Nucleus accumbens (tissue), 56 donors: Measurements from ENCODE around the gene MAPK12.

ENCODE experiments used
- DNase-seq, 56 donors: peaks; one replicate each; lab custom pipeline; 2025; lab: John Stamatoyannopoulos, UW

MAPK12 gene

DNA sequence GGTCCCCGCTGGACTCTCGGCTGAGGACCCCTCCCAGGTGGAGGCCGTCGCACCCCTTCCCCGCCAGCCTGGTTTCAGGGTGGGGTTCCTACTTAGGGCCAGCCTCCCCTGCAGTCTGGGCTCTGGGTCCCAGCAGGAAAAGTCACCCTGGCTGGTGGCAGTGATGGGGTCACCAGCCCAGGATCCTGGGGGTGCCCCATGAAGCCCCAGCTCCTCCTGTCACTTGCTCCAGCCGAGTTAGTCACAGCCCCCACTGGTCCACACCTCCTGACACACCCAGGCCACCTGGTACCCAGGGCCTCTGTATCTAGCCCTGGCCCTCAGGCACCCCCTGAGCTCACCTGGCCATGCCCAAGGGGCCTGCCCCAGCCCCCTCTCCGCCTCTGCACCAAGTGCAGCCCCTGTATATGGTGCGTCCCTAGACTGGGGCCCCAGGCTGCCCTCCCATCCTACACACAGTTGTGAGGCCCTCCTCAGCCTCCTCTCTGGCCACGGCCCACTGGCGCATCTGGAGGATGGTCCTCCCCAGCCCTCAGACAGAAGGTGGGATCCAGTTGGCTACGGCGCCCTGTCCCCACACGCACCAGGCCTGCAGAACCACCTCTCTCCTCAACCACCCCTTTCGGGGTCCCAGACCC lies 39.3 kb upstream of the MAPK12 start:
- no peak for DNase-seq

DNA sequence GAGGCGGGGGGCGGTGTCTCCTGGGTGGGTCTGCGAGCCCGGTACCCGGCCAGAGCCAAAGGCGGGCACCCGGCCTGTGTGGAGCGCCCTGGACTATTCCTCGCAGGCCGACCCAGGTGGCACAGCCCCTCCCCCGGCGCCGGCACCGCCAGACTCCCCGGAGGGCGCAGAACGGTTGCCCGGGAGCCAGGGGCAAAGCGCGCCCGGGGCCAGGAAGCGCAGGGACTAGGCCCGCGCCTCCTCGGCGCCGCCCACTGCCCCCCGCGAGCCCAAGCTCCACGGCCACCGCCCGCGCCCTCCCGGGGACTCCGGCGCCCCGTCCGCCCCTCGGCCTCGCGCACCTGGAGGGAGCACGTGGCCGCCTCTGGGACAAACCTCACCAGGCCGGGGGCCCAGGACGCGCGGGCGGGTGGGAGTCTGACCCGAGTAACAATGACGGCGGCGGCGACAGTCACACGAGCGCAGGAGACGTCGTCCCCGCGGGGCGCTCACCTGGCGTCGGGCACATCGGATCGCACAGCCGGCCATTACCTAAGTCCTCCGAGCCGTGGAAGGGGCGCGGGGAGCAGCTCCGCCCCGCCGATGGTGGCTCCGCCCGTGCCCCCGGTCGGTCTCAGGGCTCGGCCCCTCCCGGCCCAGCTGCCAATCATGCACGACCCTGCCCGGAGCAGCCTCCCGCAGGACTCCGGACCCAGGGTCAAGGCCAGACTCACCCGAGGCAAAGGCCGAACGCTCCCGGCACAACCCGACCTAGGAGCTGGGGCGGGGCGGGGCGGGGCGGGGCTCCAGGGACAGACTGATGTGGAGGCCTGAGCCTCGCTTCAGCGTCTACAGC lies 38.5 kb upstream of the MAPK12 start:
- peak in 2 of 56 donors; percentile 9 to 44 for DNase-seq

GRCh38 chr22:50298937-50299784 lies 37.7 kb upstream of the MAPK12 start:
- peak in 7 of 56 donors; percentile 20 to 32 (median 26) for DNase-seq

- DNase-seq: no peak
Observed at GRCh38 chr22:50298266-50298637, 36.8 kb upstream of the MAPK12 start.

- no peak for DNase-seq
Observed at GRCh38 chr22:50297510-50298265, 36.2 kb upstream of the MAPK12 start.

DNA sequence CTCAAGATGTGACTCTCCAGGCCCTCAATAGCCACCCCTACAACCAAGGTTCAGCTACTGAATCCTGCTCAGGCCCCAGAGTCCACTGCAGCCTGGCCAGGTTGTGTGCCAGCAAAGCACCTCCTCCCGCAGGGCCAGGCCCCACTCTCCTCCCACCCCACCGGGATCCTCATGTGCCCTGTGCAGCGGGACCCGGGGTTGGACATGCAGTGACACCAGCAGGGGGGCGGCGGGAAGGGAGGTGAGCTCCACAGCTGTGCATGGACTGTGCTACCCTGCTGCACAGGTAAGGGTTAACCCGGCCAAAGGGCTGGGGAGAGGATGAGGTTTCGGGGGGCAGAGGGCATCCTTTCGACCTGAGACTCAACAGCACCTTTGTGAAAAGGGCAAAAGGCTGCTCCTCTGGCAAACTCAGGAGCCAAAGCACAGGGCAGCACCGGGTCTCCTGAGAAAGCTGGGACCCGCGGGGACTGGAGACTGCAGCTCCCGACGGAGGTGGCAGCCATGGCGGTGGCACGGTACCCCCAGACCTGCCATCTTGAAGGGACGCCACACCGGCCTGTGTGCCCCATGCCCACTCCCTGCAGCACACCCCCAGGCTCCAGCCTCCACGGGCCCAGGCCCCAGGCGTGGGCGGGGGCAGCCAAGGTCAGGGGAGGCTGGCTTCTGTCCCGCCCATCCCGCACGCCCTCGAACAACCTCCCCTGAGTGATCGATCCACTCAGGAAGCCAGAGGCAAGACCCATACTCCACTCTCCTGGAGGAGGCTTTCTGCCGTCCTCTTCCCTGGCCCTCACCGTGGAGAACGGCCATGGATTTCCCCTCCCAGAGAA lies 35.4 kb upstream of the MAPK12 start:
- no peak for DNase-seq

GRCh38 chr22:50294319-50294656 lies 32.8 kb upstream of the MAPK12 start:
- DNase-seq: no peak

DNA sequence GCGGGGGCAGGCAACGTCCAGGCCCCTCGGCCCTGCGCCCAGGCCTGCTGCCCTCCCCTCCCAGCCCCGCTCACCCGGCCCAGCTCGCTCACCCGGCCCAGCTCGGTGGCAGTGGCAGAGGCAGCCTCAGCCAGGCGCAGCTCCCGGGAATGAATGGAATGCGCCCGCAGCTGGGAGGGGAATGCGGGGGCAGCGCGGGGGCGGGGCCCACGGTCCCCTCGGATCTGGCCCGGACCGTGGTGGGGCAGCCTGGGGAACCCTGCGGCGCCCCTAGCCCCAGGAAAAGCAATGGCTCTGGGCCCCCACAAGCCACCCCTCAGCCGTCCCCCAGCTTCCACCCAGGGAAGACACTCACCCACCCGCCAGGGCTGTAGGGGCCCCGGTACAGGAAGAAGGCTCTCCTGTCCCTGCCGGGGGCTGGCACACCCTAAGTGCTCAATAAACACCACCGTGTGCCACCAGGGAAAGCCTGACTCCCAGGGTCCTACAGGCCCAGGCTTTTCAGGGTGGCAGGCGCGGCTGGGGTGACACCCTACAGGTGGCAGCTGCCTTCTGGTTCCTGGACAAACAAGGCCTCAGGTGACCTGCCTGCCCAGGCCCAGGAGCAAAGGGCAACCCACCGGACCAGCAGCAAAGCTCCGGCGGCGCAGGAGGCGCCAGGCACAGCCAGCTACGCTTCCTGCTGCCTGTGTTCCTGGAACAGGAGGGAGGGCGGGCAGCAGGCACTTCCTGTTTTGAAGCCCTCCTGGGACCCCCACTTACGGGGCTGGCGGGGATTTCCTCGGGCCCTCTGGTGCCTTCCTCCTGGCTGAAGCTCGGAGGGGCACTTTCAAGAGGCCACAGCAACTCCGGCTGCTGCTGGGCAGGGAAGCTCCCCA lies 32.2 kb upstream of the MAPK12 start:
- DNase-seq: peak in 16 of 56 donors; percentile 16 to 72 (median 32)

DNA sequence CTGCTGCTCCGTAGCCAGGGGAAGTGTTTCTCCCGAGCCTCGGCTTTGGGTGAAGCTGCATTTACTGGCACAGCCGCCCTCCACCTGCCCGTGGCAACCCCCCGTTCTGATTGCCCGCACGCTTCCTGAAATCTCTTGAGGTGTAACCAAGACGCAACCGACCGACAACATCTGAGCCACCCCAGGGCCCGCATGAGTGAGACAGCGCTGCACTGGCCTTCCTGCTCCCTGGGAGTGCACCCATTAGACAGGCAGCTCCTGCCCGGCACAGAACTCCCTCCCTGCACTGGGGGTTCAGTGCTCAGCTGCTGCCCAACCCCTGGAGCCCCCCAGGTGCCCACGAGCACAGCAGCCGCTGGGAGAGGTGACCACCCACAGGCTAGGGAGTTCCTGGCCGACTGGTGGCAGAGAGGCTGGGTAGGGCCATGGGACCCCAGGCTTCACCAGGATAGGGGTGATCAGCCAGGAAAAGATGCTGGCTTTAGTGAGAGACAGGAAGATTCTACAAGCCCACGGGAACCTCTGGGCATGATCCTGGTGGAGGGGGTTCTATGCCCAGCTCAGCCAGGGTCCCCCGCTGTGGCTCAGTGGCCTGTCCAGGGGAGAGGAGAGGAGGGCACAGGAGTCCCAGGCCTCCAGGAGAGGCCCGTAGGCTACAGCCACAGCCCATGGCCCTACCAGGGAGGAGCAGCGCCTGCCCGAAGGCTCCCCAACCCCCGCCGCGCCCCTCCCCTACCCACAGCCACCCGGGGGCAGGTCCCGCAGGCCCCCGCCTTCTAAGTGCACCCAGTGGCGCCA lies 31.4 kb upstream of the MAPK12 start:
- peak in 2 of 56 donors; percentile 17 to 71 for DNase-seq

DNA sequence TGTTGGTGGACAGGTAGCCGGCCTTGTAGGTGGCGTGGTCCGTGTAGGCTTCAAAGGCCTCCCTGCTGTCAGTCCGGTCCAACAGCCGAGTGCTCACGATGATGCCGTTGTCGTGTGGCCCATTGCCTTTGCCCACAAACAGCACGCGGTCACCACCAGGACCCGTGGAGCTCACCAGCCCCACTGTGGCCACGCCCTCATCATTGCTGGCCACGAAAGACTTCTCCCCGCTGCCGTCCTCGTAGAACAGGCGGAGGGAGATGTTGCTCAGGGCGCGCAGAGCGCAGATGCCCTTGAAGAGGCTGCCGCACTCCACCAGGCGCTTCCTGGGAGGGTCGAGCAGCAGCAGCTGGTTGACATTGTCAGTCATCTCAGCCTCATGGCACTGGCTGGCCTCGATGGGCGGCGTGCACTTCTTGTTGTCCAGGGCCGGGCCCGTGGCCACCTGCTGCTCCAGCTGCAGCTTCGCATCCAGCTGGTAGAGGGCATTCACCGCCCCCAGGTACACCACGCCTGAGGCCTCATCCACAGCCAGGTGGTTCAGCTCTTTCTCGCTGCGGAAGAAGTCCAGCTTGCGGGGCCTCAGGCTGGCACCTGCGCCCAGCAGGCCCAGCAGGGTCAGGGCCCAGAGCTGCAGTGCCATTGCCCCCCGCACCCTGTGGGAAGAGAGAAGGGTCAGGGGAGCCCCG lies 28.6 kb upstream of the MAPK12 start:
- DNase-seq: no peak

DNA sequence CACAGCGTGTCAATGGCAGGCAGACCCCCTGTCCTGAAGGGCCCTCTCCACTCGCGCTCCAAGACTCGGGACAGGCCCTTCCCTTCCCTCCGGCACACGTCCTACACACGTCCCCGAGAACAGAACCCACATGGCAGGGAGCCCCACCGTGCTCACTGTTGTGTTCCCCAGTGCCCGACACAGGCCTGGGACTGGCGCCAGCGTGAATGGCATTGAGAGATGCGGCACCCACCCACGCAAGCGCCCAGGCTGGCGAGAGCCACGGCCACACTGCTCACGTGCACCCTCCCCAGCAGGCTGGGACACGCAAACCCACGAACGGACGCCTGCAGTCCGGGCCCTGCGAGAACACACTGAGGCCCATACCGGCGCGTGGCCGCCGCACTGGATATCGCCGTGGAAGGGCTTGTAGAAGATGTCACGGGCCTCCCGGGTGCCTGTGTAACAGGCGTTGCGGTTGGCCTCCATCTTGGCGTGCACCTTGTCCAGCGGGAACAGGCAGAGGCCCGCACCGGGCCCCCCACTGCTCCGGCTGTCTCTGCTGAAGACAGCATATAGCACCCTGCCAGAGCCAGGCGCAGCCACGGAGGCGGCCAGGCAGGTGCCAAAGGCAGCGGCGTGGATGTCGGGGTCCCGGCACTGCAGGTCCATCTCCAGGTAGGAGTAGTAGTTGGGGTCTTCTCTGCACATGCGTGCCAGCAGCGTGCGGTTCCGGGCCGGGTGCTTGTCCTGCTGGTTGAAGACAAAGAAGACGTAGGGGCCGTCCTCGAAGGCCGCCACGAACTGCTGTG lies 27.9 kb upstream of the MAPK12 start:
- no peak for DNase-seq

- no peak for DNase-seq
Observed at GRCh38 chr22:50287731-50288130, 26.2 kb upstream of the MAPK12 start.

GRCh38 chr22:50286701-50287318 lies 25.3 kb upstream of the MAPK12 start:
- no peak for DNase-seq

GRCh38 chr22:50286275-50286674 lies 24.8 kb upstream of the MAPK12 start:
- no peak for DNase-seq

GRCh38 chr22:50285568-50286229 lies 24.2 kb upstream of the MAPK12 start:
- no peak for DNase-seq
